OCI-LY1 (cell line): ENCODE data around the gene FEM1C.

ENCODE experiments used
- EZH2 ChIP-seq: fragments of 200-600 bp; sonication (generic), shearing (Covaris generic); IDR thresholded peaks from 2 replicates; pipeline ENCODE4 v1.8.0; 2017; ENCODE audit warnings: borderline replicate concordance, mixed run types, mild to moderate bottlenecking, antibody characterized with exemption, low read length, moderate library complexity, mixed read lengths
- TF ChIP-seq, protein P1 (sequence below): fragments of 200-600 bp; sonication (generic), shearing (Covaris generic); IDR thresholded peaks from 2 replicates; pipeline ENCODE4 v1.5.1; 2017; ENCODE audit warnings: mild to moderate bottlenecking, antibody characterized with exemption, low read length, moderate library complexity, mixed read lengths

DNA sequence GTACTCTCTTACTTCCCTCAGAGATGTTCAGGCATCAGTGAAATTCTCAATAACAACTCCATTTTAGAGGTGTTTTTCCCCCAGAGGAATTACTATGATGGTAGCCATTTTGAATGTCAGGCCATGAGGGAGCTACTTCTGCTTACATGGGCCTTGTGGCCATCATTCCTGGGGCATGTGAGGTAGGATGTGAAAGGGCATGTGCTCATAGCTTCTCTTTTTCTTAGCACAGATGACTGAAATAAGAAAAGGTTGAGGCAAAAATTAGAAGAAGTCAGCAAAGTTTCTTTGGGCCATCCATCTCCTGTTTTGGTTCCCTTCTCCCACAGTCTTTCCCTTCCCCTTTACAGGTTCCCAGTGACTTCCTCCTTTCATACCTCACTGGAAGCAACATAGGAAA lies 68.8 kb downstream of the FEM1C start:
- TF ChIP-seq, protein P1, sequence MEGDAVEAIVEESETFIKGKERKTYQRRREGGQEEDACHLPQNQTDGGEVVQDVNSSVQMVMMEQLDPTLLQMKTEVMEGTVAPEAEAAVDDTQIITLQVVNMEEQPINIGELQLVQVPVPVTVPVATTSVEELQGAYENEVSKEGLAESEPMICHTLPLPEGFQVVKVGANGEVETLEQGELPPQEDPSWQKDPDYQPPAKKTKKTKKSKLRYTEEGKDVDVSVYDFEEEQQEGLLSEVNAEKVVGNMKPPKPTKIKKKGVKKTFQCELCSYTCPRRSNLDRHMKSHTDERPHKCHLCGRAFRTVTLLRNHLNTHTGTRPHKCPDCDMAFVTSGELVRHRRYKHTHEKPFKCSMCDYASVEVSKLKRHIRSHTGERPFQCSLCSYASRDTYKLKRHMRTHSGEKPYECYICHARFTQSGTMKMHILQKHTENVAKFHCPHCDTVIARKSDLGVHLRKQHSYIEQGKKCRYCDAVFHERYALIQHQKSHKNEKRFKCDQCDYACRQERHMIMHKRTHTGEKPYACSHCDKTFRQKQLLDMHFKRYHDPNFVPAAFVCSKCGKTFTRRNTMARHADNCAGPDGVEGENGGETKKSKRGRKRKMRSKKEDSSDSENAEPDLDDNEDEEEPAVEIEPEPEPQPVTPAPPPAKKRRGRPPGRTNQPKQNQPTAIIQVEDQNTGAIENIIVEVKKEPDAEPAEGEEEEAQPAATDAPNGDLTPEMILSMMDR = no peak
- no peak for TF ChIP-seq EZH2
